Measurements from ENCODE around the gene GLMP. TPM values are rescaled to one million over a fixed set of nuclear protein-coding genes. Genes with fewer than 3 reads are reported as not detected.
A peak's percentile ranks its signal among the peaks of the same experiment; 100 is the strongest.

GLMP gene
- total and polyA plus RNA-seq, 12 donors, result 49.8 to 209 (median 139) TPM

GRCh38 chr1:156268336-156268735 lies 27.1 kb downstream of the GLMP start:
- DNase-seq, result no peak
- Histone ChIP-seq H3K9me3 (replicated peaks in 1 of 3) (no peaks in the 10 kb centered on the region), H3K4me3 (no peak overlapping the region), H3K27ac (peak overlapping the region in 3 of 5 donors; percentile 5 to 37 (median 26)), H3K27me3 (no peaks in the 10 kb centered on the region), H3K4me1 (replicated peaks in 1 of 2) (peaks cover 0 to 3% of the 10 kb centered on the region in 2 donors), H3K36me3 (replicated peaks in 1 of 2) (peaks cover 0 to 95% of the 10 kb centered on the region in 2 donors)
- intact Hi-C loops (cut with DNase I), result no loop called here
- TF ChIP-seq POLR2A (IDR thresholded peaks at IDR 0.05), result no peak
- no peak for TF ChIP-seq CTCF (IDR thresholded peaks at IDR 0.05)
- 53 to 71% (median 65%) methylated on average over 4 of the region's 4 CpGs for WGBS, 4 donors

GRCh38 chr1:156266051-156266450 lies 29.4 kb downstream of the GLMP start:
- no peak for DNase-seq
- no peak overlapping the region for H3K27ac ChIP-seq
- 85 to 90% (median 88%) methylated on average over 9 to 13 of the region's 13 CpGs for WGBS, 4 donors
- H3K4me3 ChIP-seq, result no peak overlapping the region
- H3K4me1 ChIP-seq (replicated peaks in 1 of 2), result peaks cover 4 to 12% of the 10 kb centered on the region in 2 donors
- no peak for TF ChIP-seq CTCF (IDR thresholded peaks at IDR 0.05)
- no peak for TF ChIP-seq POLR2A (IDR thresholded peaks at IDR 0.05)
- no peaks in the 10 kb centered on the region for H3K9me3 ChIP-seq (replicated peaks in 1 of 3)
- H3K27me3 ChIP-seq, result no peaks in the 10 kb centered on the region
- peaks cover 0 to 93% of the 10 kb centered on the region in 2 donors for H3K36me3 ChIP-seq (replicated peaks in 1 of 2)
- intact Hi-C loops (cut with DNase I), result no loop called here

- Histone ChIP-seq H3K27me3 (no peaks in the 10 kb centered on the region), H3K4me1 (replicated peaks in 1 of 2) (peaks cover 4 to 12% of the 10 kb centered on the region in 2 donors), H3K36me3 (replicated peaks in 1 of 2) (peaks cover 0 to 94% of the 10 kb centered on the region in 2 donors), H3K4me3 (no peak overlapping the region), H3K27ac (peak overlapping the region in 3 of 5 donors; percentile 10 to 69 (median 67)), H3K9me3 (replicated peaks in 1 of 3) (no peaks in the 10 kb centered on the region)
- no peak for DNase-seq
- TF ChIP-seq CTCF (IDR thresholded peaks at IDR 0.05) (no peak), POLR2A (IDR thresholded peaks at IDR 0.05) (no peak)
- 72 to 90% (median 82%) methylated on average over 8 to 9 of the region's 9 CpGs for WGBS, 4 donors
- intact Hi-C loops (cut with DNase I), result no loop called here
These were observed 32.2 kb downstream of the GLMP start for GRCh38 chr1:156263288-156263655.

GRCh38 chr1:156262461-156263287 lies 32.8 kb downstream of the GLMP start:
- Histone ChIP-seq H3K36me3 (replicated peaks in 1 of 2) (peaks cover 0 to 94% of the 10 kb centered on the region in 2 donors), H3K27ac (peak overlapping the region in 4 of 5 donors; percentile 10 to 69 (median 38)), H3K4me1 (replicated peaks in 1 of 2) (peaks cover 4 to 12% of the 10 kb centered on the region in 2 donors), H3K27me3 (no peaks in the 10 kb centered on the region), H3K4me3 (no peak overlapping the region), H3K9me3 (replicated peaks in 1 of 3) (no peaks in the 10 kb centered on the region)
- intact Hi-C loops (cut with DNase I), result no loop called here
- DNase-seq, result peak; percentile 51 to 81 (median 75)
- TF ChIP-seq POLR2A (IDR thresholded peaks at IDR 0.05) (no peak), CTCF (IDR thresholded peaks at IDR 0.05) (no peak)
- 49 to 59% (median 53%) methylated on average over 9 of the region's 9 CpGs for WGBS, 4 donors
